GM12864 (cell line): ENCODE measurements around the gene SUPT4H1.

Source experiments
- DNase-seq: peaks from one replicate; pipeline ENCODE4 v3.0.0-alpha.2; 2011; ENCODE audit warnings: low read depth
- H3K4me3 ChIP-seq: 2 replicates; pipeline ENCODE4 v1.5.1; 2011; ENCODE audit warnings: mild to moderate bottlenecking, low read depth, low read length, control low read depth
- TF ChIP-seq, protein P1 (sequence below): IDR thresholded peaks from 2 replicates; pipeline ENCODE4 v1.5.1; 2011; ENCODE audit warnings: low read depth, mild to moderate bottlenecking, moderate library complexity, low read length, control low read depth, inconsistent platforms; ENCODE audit errors: missing control alignments

The SUPT4H1 gene

DNA sequence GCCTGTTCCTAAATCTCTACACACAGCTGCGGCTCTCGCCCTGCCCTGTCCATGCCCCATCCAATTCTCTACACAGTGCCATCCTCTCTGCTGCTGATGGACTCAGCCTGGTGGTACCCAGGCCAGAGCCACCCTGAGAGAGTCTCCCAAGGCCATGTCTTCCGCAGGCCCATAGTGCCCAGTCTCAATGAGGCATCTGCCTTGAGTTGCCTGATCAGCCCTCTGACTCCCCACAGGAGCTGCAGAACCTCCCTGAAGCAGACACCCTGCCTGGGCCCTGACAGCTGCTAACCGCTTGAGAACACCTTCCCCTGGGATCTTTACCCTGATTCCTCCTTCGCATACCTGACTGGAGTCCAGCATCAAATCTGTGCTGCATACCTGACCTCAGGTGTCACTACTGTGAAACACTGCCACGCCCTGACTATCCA lies 36.7 kb downstream of the SUPT4H1 start:
- no peak for DNase-seq
- TF ChIP-seq, protein P1, sequence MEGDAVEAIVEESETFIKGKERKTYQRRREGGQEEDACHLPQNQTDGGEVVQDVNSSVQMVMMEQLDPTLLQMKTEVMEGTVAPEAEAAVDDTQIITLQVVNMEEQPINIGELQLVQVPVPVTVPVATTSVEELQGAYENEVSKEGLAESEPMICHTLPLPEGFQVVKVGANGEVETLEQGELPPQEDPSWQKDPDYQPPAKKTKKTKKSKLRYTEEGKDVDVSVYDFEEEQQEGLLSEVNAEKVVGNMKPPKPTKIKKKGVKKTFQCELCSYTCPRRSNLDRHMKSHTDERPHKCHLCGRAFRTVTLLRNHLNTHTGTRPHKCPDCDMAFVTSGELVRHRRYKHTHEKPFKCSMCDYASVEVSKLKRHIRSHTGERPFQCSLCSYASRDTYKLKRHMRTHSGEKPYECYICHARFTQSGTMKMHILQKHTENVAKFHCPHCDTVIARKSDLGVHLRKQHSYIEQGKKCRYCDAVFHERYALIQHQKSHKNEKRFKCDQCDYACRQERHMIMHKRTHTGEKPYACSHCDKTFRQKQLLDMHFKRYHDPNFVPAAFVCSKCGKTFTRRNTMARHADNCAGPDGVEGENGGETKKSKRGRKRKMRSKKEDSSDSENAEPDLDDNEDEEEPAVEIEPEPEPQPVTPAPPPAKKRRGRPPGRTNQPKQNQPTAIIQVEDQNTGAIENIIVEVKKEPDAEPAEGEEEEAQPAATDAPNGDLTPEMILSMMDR, result no peak
- no peak overlapping the region for H3K4me3 ChIP-seq

DNA sequence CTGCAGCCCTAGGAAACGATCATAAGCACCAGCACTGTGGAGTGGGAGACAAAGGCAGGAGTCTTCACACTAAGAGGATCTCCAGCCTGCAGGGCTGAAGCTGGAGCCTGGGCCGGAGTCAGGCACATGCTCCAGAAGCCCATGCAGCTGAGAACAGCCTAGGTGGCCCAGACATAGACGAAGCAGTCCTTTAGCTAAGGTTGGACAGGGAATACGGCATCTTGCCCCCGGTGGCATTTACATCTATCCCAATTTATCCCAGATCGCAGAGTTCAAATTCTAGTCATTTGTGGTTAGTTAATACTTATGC lies 37.3 kb downstream of the SUPT4H1 start:
- H3K4me3 ChIP-seq, result no peak overlapping the region
- TF ChIP-seq, protein P1, result no peak
- DNase-seq, result no peak

DNA sequence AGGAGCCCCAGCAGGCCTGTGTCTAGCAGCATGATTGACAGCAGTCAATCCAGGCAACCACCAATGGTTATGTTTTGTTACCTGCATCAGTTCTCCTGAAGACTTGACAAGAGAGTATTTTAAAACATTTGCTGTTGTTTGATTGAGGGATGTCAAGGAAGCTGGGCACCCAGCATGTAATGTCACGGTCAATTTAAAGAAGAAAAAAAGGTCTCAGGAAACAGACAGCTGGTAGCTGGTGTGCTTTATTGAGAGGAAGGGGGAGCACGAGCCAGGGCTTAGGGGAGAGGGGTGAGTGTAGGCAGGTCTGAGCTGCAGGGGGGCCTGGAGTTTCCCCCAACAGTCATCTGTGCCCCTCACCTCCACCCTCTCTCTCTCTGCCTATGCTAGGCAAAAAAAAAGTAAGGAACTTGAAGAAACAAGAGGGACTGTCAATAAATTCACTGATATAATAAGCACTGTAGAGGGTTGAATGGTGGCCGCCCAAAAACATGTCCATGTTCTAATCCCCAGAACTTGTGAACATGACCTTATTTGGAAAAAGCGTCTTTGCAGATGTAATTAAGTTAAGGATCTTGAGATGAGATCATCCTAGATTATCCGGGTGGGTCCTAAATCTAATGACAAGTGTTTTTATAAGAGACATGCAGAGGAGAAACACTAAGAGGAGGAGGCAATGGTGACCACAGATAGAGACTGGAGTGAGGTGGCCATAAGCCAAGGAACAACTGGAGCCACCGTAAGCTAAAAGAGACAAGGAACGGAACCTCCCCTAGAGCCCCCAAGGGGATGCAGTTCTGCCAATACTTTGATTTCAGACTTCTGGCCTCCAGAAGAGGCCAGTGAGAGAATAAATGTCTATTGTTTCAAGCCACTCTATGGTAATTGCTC lies 37.9 kb downstream of the SUPT4H1 start:
- no peak for DNase-seq
- TF ChIP-seq, protein P1, result no peak
- no peak overlapping the region for H3K4me3 ChIP-seq

DNA sequence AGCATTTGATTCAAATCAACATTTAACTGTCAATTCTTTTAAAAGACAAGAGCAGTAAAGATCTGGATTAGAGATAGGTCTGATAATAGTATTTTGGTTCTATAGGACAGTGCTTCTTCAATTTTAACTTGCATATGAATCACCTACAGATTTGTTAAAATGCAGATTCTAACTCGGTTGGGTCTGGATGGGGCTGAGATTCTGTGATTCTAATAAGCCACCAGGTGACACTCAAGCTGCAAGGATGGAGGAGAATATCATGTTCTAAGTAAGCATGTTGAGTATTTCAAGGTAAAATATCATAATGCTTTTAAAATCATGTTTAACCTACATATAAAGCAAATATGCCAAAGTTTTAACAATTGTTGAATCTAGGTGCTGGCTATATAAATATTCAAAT lies 39.2 kb downstream of the SUPT4H1 start:
- no peak for DNase-seq
- TF ChIP-seq, protein P1, result no peak
- H3K4me3 ChIP-seq, result no peak overlapping the region

DNA sequence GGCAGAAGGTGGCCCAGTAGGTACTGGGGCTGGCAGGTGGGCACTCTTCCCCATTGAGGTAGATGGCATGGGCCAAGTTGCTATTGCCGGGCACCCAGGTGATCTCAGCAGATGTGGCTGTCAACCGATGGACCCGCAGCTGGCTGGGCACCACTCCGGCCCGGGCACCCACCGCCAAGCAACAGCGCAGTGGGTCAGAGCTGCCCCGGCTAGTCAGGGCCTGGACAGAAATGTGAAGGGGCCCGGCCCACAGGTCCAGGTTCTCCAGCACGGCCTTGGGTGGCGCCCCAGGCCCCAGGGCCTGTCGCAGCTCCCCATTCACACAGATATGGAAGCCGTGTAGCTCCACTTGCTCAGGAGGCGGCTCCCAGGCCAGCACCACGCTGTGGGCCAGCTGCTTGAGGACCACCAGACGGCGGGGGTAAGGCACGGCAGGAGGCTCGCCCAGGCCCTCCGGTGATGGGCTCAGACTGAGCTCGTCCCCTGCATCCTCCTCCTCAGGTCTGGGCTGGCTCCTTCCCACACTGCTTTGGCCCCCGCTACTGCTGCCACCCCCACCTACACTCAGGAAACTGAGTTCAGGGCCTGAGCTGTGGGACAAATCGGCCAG lies 39.9 kb downstream of the SUPT4H1 start:
- TF ChIP-seq, protein P1, result no peak
- no peak for DNase-seq

DNA sequence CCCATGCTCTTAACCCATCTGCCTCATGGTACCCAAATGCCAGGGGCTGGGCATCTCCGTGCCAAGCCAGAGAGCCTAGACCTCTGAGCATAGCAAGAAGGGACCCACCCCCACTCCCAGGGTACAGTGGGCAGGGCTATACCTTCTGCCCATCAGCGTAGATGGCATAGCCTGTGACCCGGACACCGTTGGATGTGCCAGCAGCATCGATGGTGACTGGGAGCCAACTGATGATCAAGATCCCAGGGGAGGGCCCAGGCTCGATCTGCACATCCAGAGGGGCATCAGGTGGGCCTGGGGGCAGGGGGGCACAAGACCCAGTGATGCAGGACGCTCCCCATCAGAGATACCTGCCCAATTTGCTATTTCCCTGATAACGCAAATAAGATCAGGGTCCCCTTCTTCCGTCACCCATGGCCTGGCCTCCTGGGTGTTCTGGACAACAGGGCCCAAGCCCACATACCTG lies 40.5 kb downstream of the SUPT4H1 start:
- no peak for DNase-seq
- TF ChIP-seq, protein P1, result no peak
- H3K4me3 ChIP-seq, result no peak overlapping the region

More for the DNA sequence above, 39.9 kb downstream of the SUPT4H1 start:
- H3K4me3 ChIP-seq, result no peak overlapping the region
